Body of pancreas (tissue), 4 donors: ENCODE results near the gene MARK1.

Experiments used
- POLR2A ChIP-seq, 3 donors: fragments of 450-650 bp; IDR thresholded peaks; one replicate each; pipeline ENCODE4 v1.6.1; 2016; ENCODE audit warnings: antibody characterized with exemption in 3 of 3, mild to moderate bottlenecking in 2 of 3
- TF ChIP-seq, protein P1 (sequence below), 7 experiments: fragments of 450-650 bp in 4 of 7; fragments of 200-600 bp in 3 of 7; sonication (generic) in 3 of 7; IDR thresholded peaks; one replicate each; pipeline ENCODE4 v1.5.1; 2016 to 2019; ENCODE audit warnings: antibody characterized with exemption in 7 of 7

DNA sequence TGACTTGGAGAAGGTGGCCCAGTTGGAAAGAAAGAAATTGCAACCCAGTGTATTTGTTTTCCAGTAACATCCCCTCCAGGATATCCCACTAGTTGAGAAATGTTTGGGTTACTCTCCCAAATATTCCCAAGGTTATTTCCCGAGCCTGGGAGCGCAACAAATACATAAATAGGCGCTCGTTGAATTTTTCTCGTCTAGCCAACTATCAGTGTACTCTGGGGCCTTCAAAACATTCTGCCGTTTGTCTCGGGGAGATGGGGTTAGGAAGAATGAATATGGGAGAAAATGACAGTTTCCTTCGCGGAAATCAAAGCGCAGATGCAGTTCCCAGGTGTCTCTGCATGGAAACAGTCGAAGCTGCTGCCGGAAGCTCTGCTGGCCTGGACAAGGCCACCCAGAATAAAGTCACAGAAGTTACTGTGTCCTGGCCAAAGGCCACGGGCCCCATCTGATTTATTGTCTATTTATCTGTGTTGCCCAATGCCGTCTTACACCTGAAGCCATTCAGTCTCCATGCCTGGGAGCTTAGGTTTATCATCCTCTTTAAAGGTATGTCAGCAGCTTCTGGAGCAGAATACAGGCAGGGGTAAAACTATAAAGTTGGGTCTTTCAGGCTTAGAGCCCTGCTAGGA lies 163.2 kb downstream of the MARK1 start:
- TF ChIP-seq, protein P1, sequence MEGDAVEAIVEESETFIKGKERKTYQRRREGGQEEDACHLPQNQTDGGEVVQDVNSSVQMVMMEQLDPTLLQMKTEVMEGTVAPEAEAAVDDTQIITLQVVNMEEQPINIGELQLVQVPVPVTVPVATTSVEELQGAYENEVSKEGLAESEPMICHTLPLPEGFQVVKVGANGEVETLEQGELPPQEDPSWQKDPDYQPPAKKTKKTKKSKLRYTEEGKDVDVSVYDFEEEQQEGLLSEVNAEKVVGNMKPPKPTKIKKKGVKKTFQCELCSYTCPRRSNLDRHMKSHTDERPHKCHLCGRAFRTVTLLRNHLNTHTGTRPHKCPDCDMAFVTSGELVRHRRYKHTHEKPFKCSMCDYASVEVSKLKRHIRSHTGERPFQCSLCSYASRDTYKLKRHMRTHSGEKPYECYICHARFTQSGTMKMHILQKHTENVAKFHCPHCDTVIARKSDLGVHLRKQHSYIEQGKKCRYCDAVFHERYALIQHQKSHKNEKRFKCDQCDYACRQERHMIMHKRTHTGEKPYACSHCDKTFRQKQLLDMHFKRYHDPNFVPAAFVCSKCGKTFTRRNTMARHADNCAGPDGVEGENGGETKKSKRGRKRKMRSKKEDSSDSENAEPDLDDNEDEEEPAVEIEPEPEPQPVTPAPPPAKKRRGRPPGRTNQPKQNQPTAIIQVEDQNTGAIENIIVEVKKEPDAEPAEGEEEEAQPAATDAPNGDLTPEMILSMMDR (IDR thresholded peaks at IDR 0.05): no peak
- TF ChIP-seq POLR2A (IDR thresholded peaks at IDR 0.05): no peak
